Choroid plexus epithelial cell (primary cell): Measurements from ENCODE around the gene PCED1A.
A peak's percentile ranks its signal among the peaks of the same experiment; 100 is the strongest.

Experiments used
- DNase-seq: peaks from one replicate; pipeline ENCODE4 v3.0.0-alpha.2; 2010; ENCODE audit warnings: low read depth
- H3K4me3 ChIP-seq: 2 replicates; pipeline ENCODE4 v1.5.1; 2011; ENCODE audit warnings: low read depth, mild to moderate bottlenecking, control low read depth, low read length, moderate library complexity
- CTCF ChIP-seq: conservative IDR thresholded peaks from 2 replicates; pipeline ENCODE4 v1.5.1; 2011; ENCODE audit warnings: low read depth, mild to moderate bottlenecking, control low read depth, inconsistent platforms, low read length, moderate library complexity

The PCED1A gene

GRCh38 chr20:2847802-2848201, 7.3 kb upstream of the PCED1A start:
- H3K4me3 ChIP-seq: no peak overlapping the region
- no peak for TF ChIP-seq CTCF
- DNase-seq: no peak

DNA sequence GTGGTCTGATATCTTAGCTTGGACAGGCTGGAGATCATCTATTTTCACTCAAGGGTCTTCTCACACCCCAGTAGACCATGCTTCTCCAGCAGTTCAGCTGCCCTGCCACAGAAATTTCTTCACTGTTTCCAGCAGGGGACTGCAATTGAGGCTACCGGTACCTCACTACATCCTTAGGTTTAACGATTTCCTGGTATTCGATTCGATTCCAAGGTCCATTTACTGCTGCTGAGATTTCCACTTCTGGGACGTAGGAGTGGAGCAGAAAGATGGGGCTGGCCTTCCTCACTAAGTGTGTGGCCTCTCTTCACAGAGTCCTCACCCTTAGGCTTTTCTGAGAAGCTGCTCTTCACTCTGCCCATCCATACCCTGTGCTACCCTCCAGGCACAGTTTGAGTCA, 6.2 kb upstream of the PCED1A start:
- no peak for TF ChIP-seq CTCF
- H3K4me3 ChIP-seq: no peak overlapping the region
- DNase-seq: no peak

GRCh38 chr20:2845607-2846006, 5.2 kb upstream of the PCED1A start:
- no peak for DNase-seq
- no peak for TF ChIP-seq CTCF
- H3K4me3 ChIP-seq: no peak overlapping the region

DNA sequence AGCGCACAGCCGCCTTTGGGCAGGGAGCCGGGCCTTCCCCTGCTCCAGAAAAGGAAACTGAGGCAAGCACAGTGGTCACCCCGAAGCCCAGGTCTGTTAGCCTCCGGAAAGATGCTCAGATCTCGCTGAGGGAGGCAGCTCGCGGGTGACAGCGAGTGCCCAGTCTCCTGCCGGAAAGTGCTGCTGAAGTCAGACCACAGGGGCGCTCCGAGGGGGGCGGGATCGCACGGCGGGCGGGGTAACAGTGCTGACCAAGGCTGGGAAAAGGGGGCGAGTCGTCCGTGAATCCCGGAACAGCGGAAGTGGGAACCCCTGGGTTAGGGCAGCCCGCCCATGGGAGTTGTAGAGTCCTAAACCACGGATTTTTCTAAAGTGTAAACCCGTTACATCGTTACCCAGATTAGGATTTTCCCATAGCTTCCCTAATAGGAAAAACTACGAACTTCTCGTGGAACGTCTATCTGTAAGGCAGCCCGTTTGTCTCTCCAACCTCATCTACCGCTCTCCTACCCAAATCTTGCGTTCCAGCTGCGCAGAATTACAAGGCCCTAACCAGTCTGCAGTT, 594 bp upstream of the PCED1A start:
- H3K4me3 ChIP-seq: peak overlapping the region; percentile 86
- peak; percentile 63 for DNase-seq
- TF ChIP-seq CTCF: no peak

GRCh38 chr20:2839732-2840137, 720 bp downstream of the PCED1A start:
- peak overlapping the region; percentile 86 for H3K4me3 ChIP-seq
- no peak for DNase-seq
- TF ChIP-seq CTCF: no peak

DNA sequence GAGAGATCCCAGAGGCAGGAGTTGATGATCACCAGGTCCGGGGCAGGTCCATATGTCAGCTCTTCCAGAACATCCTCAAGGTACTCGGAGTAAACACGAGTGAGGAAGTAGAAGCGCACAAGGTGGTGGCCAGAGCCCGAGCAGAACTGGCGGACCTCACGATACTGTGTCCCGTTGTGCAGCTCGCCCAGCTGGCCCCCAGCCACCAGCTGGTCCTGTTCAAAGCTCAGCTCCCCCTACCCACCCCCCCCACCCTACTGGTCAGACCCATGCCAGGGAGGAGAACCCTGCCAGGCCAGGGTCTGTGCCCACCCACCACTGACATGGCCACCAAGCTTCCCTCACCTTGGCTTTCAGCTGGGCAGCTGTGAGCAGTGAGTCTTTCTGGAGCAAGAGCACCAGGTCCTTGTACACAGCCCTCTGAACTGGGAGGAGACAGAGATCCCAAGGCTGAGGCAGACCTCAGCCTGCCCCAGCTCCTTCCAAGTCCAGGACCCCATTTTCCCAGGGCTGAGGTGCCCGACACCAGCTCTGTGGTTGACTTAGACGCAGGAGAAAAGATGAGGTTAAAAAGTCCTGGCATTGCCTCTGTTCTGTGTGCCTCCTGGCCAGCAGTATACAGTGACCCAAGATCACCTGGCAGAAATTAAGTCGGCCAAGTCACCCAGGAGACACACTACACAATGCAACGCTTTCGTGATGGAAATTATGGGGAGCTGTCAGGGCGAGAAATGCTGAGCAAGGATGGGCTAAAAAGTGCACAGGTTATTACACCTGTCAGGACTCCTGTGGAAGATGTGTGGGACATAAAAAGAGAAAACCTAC, 1.4 kb downstream of the PCED1A start:
- no peak for DNase-seq
- H3K4me3 ChIP-seq: no peak overlapping the region
- TF ChIP-seq CTCF: no peak
